AG04449 (cell line): ENCODE measurements around the gene ANKRD16.
"Not testable (repeated sequence)": the region's sequence is repeated elsewhere in the genome, so short reads cannot be mapped to it uniquely, and the experiment has no call there.

Experiments used
- CTCF ChIA-PET: fragments of 350-600 bp; formaldehyde crosslinking; extraction: SDS; loops from one replicate; lab custom pipeline; 2021; ENCODE audit warnings: antibody characterized with exemption; lab: Yijun Ruan, JAX
- POLR2A ChIA-PET: fragments of 400-600, 350-600 bp; formaldehyde crosslinking; extraction: SDS; loops from one replicate; lab custom pipeline; 2020; ENCODE audit warnings: antibody characterized with exemption, inconsistent platforms; lab: Yijun Ruan, JAX
- DNase-seq: peaks from one replicate; pipeline ENCODE4 v3.0.0-alpha.2; 2010; ENCODE audit warnings: low read depth, low spot score
- H3K4me3 ChIP-seq: 2 replicates; pipeline ENCODE4 v1.5.1; 2011; ENCODE audit warnings: low read depth, mild to moderate bottlenecking, control low read depth, low read length
- CTCF ChIP-seq: IDR thresholded peaks from one replicate; pipeline ENCODE4 v1.5.1; 2011; ENCODE audit warnings: mild to moderate bottlenecking, moderate library complexity, low read length, control low read depth, inconsistent platforms; ENCODE audit not compliant: insufficient read depth; ENCODE audit errors: missing control alignments

ANKRD16 gene

GRCh38 chr10:5827841-5828240, 61.9 kb downstream of the ANKRD16 start:
- POLR2A ChIA-PET: no interaction called here
- H3K4me3 ChIP-seq: no peak overlapping the region
- CTCF ChIA-PET: interaction anchor here (1.0 kb wide), 1 partner anchor 32 kb away, joined by 3 read pairs; no protein-coding TSS in a partner anchor
- DNase-seq: no peak
- TF ChIP-seq CTCF: no peak

GRCh38 chr10:5826511-5826910, 63.2 kb downstream of the ANKRD16 start:
- POLR2A ChIA-PET, DNase-seq, H3K4me3 ChIP-seq: not testable (repeated sequence)
- CTCF ChIA-PET: interaction anchor here (0.8 kb wide), 1 partner anchor 15 kb away, joined by 3 read pairs; no protein-coding TSS in a partner anchor

GRCh38 chr10:5818894-5819293, 70.8 kb downstream of the ANKRD16 start:
- ChIA-PET CTCF (interaction anchor here (0.6 to 1.4 kb wide), 3 partner anchors 12 to 542 kb away, joined by 3 to 4 read pairs (median 3); no protein-coding TSS in a partner anchor), POLR2A (no interaction called here)
- no peak for DNase-seq
- H3K4me3 ChIP-seq: no peak overlapping the region
- no peak for TF ChIP-seq CTCF

- no peak overlapping the region for H3K4me3 ChIP-seq
- TF ChIP-seq CTCF: no peak
- DNase-seq: no peak
- ChIA-PET POLR2A (no interaction called here), CTCF (no interaction called here)
Measured at GRCh38 chr10:5818048-5818331, 71.7 kb downstream of the ANKRD16 start.

GRCh38 chr10:5817322-5818047, 72.2 kb downstream of the ANKRD16 start:
- DNase-seq: no peak
- H3K4me3 ChIP-seq: no peak overlapping the region
- ChIA-PET POLR2A (no interaction called here), CTCF (no interaction called here)
- no peak for TF ChIP-seq CTCF

GRCh38 chr10:5816170-5816569, 73.5 kb downstream of the ANKRD16 start:
- CTCF ChIA-PET: no interaction called here
- DNase-seq: no peak
- POLR2A ChIA-PET: no interaction called here

More at GRCh38 chr10:5816170-5816569, 73.5 kb downstream of the ANKRD16 start:
- H3K4me3 ChIP-seq: no peak overlapping the region
- TF ChIP-seq CTCF: no peak
